Naive thymus-derived CD4-positive, alpha-beta T cell (primary cell): ENCODE data around the gene CREB3L4. TPM values are rescaled to one million over a fixed set of nuclear protein-coding genes. Genes with fewer than 3 reads are reported as not detected.

Experiments
- ATAC-seq: fragments of 150-1000 bp; cut with Tn5 transposase; 2 replicates; pipeline ENCODE4 v1.10.0; 2021; ENCODE audit warnings: mild to moderate bottlenecking, moderate library complexity
- CTCF ChIA-PET: fragments of 350-600 bp; sonication (Branson Sonifier 250); formaldehyde crosslinking; loops from one replicate; lab custom pipeline; 2021; ENCODE audit warnings: antibody characterized with exemption; lab: Charles Lee
- POLR2A ChIA-PET: fragments of 350-600 bp; sonication (Branson Sonifier 250); formaldehyde crosslinking; loops from one replicate; lab custom pipeline; 2021; ENCODE audit warnings: antibody characterized with exemption, inconsistent platforms; lab: Charles Lee
- DNase-seq, 9 donors: peaks; one replicate each; pipeline versions ENCODE4 v3.0.0 to v3.0.0-alpha.2; 2020 to 2022; ENCODE audit warnings: mixed read lengths in 1 of 9
- H3K27ac ChIP-seq: one replicate; pipeline ENCODE4 v1.7.0; 2013; ENCODE audit warnings: mild to moderate bottlenecking, low read depth, low read length, moderate library complexity
- H3K27me3 ChIP-seq, 2 donors: one replicate each; pipeline ENCODE4 v1.7.0; 2013; ENCODE audit warnings: low read length in 2 of 2, mild to moderate bottlenecking in 2 of 2, moderate library complexity in 2 of 2; ENCODE audit not compliant: control insufficient read depth in 2 of 2, insufficient read depth in 2 of 2
- H3K36me3 ChIP-seq, 3 experiments: 1 replicate in 2 of 3; 2 replicates in 1 of 3; pipeline ENCODE4 v1.7.0; 2013; ENCODE audit warnings: low read length in 3 of 3, mild to moderate bottlenecking in 3 of 3, moderate library complexity in 1 of 3; ENCODE audit not compliant: insufficient read depth in 3 of 3, control insufficient read depth in 2 of 3
- H3K4me1 ChIP-seq, 2 donors: one replicate each; pipeline ENCODE4 v1.7.0; 2013; ENCODE audit warnings: low read length in 2 of 2, mild to moderate bottlenecking in 2 of 2, moderate library complexity in 1 of 2; ENCODE audit not compliant: control insufficient read depth in 2 of 2, insufficient read depth in 2 of 2
- H3K4me3 ChIP-seq: 2 replicates; pipeline ENCODE4 v1.7.0; 2013; ENCODE audit warnings: mild to moderate bottlenecking, low read length
- H3K9me3 ChIP-seq, 3 experiments: 1 replicate in 2 of 3; 2 replicates in 1 of 3; pipeline ENCODE4 v1.7.0; 2013; ENCODE audit warnings: low read length in 3 of 3; ENCODE audit not compliant: control insufficient read depth in 2 of 3
- H3K27ac Mint-ChIP-seq, 9 donors: one replicate each; pipeline ENCODE4 v1.8.0; 2020 to 2022; ENCODE audit warnings: mixed read lengths in 9 of 9, mild to moderate bottlenecking in 8 of 9, moderate library complexity in 5 of 9, inconsistent platforms in 2 of 9
- H3K27me3 Mint-ChIP-seq, 5 donors: one replicate each; pipeline ENCODE4 v1.8.0; 2021 to 2022; ENCODE audit warnings: mixed read lengths in 5 of 5, mild to moderate bottlenecking in 1 of 5
- H3K36me3 Mint-ChIP-seq, 5 donors: one replicate each; pipeline ENCODE4 v1.8.0; 2020 to 2022; ENCODE audit warnings: mixed read lengths in 5 of 5, mild to moderate bottlenecking in 3 of 5, inconsistent platforms in 1 of 5
- H3K4me1 Mint-ChIP-seq, 7 donors: one replicate each; pipeline ENCODE4 v1.8.0; 2020 to 2022; ENCODE audit warnings: mixed read lengths in 7 of 7, mild to moderate bottlenecking in 3 of 7, inconsistent platforms in 1 of 7
- H3K4me3 Mint-ChIP-seq, 10 donors: one replicate each; pipeline ENCODE4 v1.8.0; 2020 to 2022; ENCODE audit warnings: mild to moderate bottlenecking in 10 of 10, mixed read lengths in 10 of 10, moderate library complexity in 6 of 10, inconsistent platforms in 2 of 10
- H3K9me3 Mint-ChIP-seq, 11 donors: one replicate each; pipeline ENCODE4 v1.8.0; 2020 to 2022; ENCODE audit warnings: mixed read lengths in 11 of 11, mild to moderate bottlenecking in 4 of 11, inconsistent platforms in 1 of 11, moderate library complexity in 1 of 11
- intact Hi-C, 2 donors: fragments of 100-400 bp; cut with micrococcal nuclease; formaldehyde crosslinking; loops; one replicate each; pipeline ENCODE4 v1.15.1; 2023
- microRNA-seq: library from miRNA; unstranded; fragments of <30 nt; microRNA quantifications from one replicate; pipeline ENCODE4 v1.2.0, GENCODE V29; 2022; ENCODE audit warnings: borderline microRNAs expressed
- polyA plus RNA-seq, 2 donors: library from polyadenylated mRNA; unstranded; fragments of 300-500 nt; fragmentation: Illumina TruSeq; gene quantifications; one replicate each; pipeline ENCODE4 v1.2.3, GENCODE V29; 2021
- total RNA-seq, 6 experiments: library from RNA in 5 of 6; stranded (reverse) in 5 of 6; gene quantifications; 1 replicate in 5 of 6; 2 replicates in 1 of 6; pipeline ENCODE4 v1.2.3 and lab custom pipeline; 2021 to 2026

The CREB3L4 gene
- total and polyA plus RNA-seq, 7 experiments from 2014 or later: 4.6 to 8.4 (median 7.0) TPM

- POLR2A ChIA-PET: no interaction called here
- CTCF ChIA-PET: interaction anchor here (0.7 to 1.5 kb wide), 3 partner anchors 19 to 714 kb away, joined by 3 to 6 read pairs (median 3); no protein-coding TSS in a partner anchor
- Histone ChIP-seq H3K4me1 (no peaks in the 10 kb centered on the region), H3K36me3 (no peaks in the 10 kb centered on the region), H3K27ac (no peak overlapping the region), H3K27me3 (no peaks in the 10 kb centered on the region), H3K4me3 (no peak overlapping the region), H3K9me3 (no peaks in the 10 kb centered on the region)
- intact Hi-C loops: no loop called here
- H3K4me1 Mint-ChIP-seq: no peaks in the 10 kb centered on the region
- no peaks in the 10 kb centered on the region for H3K36me3 Mint-ChIP-seq
- ATAC-seq (no peak), DNase-seq (no peak)
- no peaks in the 10 kb centered on the region for H3K9me3 Mint-ChIP-seq
- no peak overlapping the region for H3K27ac Mint-ChIP-seq
- H3K4me3 Mint-ChIP-seq: no peak overlapping the region
- H3K27me3 Mint-ChIP-seq: peaks cover 0 to 2% (median 0%) of the 10 kb centered on the region in 5 donors
Observed at GRCh38 chr1:154019269-154019668, 51.6 kb downstream of the CREB3L4 start.

- no peak overlapping the region for H3K27ac ChIP-seq
- H3K4me1 Mint-ChIP-seq: no peaks in the 10 kb centered on the region
- H3K4me1 ChIP-seq: no peaks in the 10 kb centered on the region
- no peaks in the 10 kb centered on the region for H3K27me3 ChIP-seq
- ATAC-seq: no peak
- no peak overlapping the region for H3K27ac Mint-ChIP-seq
- peaks cover 0 to 2% (median 0%) of the 10 kb centered on the region in 5 donors for H3K27me3 Mint-ChIP-seq
- no peak overlapping the region for H3K4me3 Mint-ChIP-seq
- H3K36me3 ChIP-seq: no peaks in the 10 kb centered on the region
- intact Hi-C loops: no loop called here
- no peaks in the 10 kb centered on the region for H3K9me3 ChIP-seq
- ChIA-PET CTCF (interaction anchor here (0.7 to 1.5 kb wide), 3 partner anchors 20 to 715 kb away, joined by 3 to 6 read pairs (median 3); no protein-coding TSS in a partner anchor), POLR2A (no interaction called here)
- no peaks in the 10 kb centered on the region for H3K36me3 Mint-ChIP-seq
- DNase-seq: no peak
- no peaks in the 10 kb centered on the region for H3K9me3 Mint-ChIP-seq
- H3K4me3 ChIP-seq: no peak overlapping the region
Observed at GRCh38 chr1:154019940-154020339, 52.2 kb downstream of the CREB3L4 start.

Small RNA genes lying within 50 kb of the gene (microRNA-seq; reads per million reads assigned to microRNA genes)
- not detected for gene MIR6737

Other genes starting within 250 kb of the CREB3L4 start
- gene INTS3, start 239.9 kb upstream of the CREB3L4 start, total RNA-seq: 10 to 100 TPM; 43.6 to 68.1 (median 56.8) TPM
- gene INTS3, start 239.9 kb upstream of the CREB3L4 start, polyA plus RNA-seq: 10 to 100 TPM in 1 of 2 donors, 1 to 10 TPM in 1; 9.5 to 14.1 TPM
- 10 to 100 TPM in 4 of 5 experiments, 1 to 10 TPM in 1; 9.1 to 34.2 (median 11.6) TPM for gene SLC27A3, start 192.5 kb upstream of the CREB3L4 start, total RNA-seq
- gene SLC27A3, start 192.5 kb upstream of the CREB3L4 start, polyA plus RNA-seq: 1 to 10 TPM; 3.4 to 7.2 TPM
- gene GATAD2B, start 44.9 kb upstream of the CREB3L4 start, total RNA-seq: 100 to 1,000 TPM in 1 of 5 experiments, 10 to 100 TPM in 4; 67.3 to 102 (median 75.5) TPM
- gene GATAD2B, start 44.9 kb upstream of the CREB3L4 start, polyA plus RNA-seq: 1 to 10 TPM; 4.8 to 5.3 TPM
- gene DENND4B, start 21.2 kb upstream of the CREB3L4 start, total RNA-seq: 100 to 1,000 TPM; 148 to 223 (median 197) TPM
- 10 to 100 TPM; 12.5 to 27.0 TPM for gene DENND4B, start 21.2 kb upstream of the CREB3L4 start, polyA plus RNA-seq
- 100 to 1,000 TPM in 4 of 5 experiments, 10 to 100 TPM in 1; 86.1 to 157 (median 119) TPM for gene CRTC2, start 9.3 kb upstream of the CREB3L4 start, total RNA-seq
- gene CRTC2, start 9.3 kb upstream of the CREB3L4 start, polyA plus RNA-seq: 10 to 100 TPM; 25.2 to 44.8 TPM
- gene SLC39A1, start 4.4 kb upstream of the CREB3L4 start, total RNA-seq: 10 to 100 TPM; 14.4 to 53.2 (median 18.7) TPM
- gene SLC39A1, start 4.4 kb upstream of the CREB3L4 start, polyA plus RNA-seq: 10 to 100 TPM; 27.8 to 37.4 TPM
- gene JTB, start 9.8 kb downstream of the CREB3L4 start, total RNA-seq: 100 to 1,000 TPM in 3 of 5 experiments, 10 to 100 TPM in 2; 78.4 to 134 (median 104) TPM
- 100 to 1,000 TPM; 294 to 319 TPM for gene JTB, start 9.8 kb downstream of the CREB3L4 start, polyA plus RNA-seq
- gene RAB13, start 18.4 kb downstream of the CREB3L4 start, total RNA-seq: 1 to 10 TPM in 2 of 5 experiments, under 1 TPM in 2, not detected in 1; 0.45 to 2.2 (median 1.4) TPM
- not detected for gene RAB13, start 18.4 kb downstream of the CREB3L4 start, polyA plus RNA-seq
- gene RPS27, start 22.9 kb downstream of the CREB3L4 start, total RNA-seq: 1,000 to 10,000 TPM; 2,313 to 8,530 (median 5,699) TPM
- gene RPS27, start 22.9 kb downstream of the CREB3L4 start, polyA plus RNA-seq: over 10,000 TPM; 24,536 to 29,571 TPM
- gene NUP210L, start 187.2 kb downstream of the CREB3L4 start, total RNA-seq: under 1 TPM in 4 of 5 experiments, not detected in 1; 0.11 to 0.16 (median 0.15) TPM
- gene NUP210L, start 187.2 kb downstream of the CREB3L4 start, polyA plus RNA-seq: not detected
- gene TPM3, start 224.2 kb downstream of the CREB3L4 start, total RNA-seq: 100 to 1,000 TPM; 264 to 688 (median 281) TPM
- gene TPM3, start 224.2 kb downstream of the CREB3L4 start, polyA plus RNA-seq: 100 to 1,000 TPM; 653 to 718 TPM
- gene CFAP141, start 238.4 kb downstream of the CREB3L4 start, total RNA-seq: not detected
- gene CFAP141, start 238.4 kb downstream of the CREB3L4 start, polyA plus RNA-seq: not detected